Kidney (tissue), 14 donors: ENCODE data around the gene KCNQ1. TPM values are rescaled to one million over a fixed set of nuclear protein-coding genes. Genes with fewer than 3 reads are reported as not detected.
A peak's percentile ranks its signal among the peaks of the same experiment; 100 is the strongest.

Experiments used
- DNase-seq, 5 donors: peaks; one replicate each; pipeline ENCODE4 v3.0.0-alpha.2; 2013 to 2020
- FAIRE-seq: peaks from 2 replicates; lab custom pipeline; 2012; peaks lifted over from hg19 to GRCh38; lab: Jason Lieb, UNC
- H3K27ac ChIP-seq, 2 donors: one replicate each; pipeline ENCODE4 v1.7.0; 2013; ENCODE audit warnings: low read depth in 2 of 2, low read length in 2 of 2, inconsistent platforms in 1 of 2
- H3K27me3 ChIP-seq: one replicate; pipeline ENCODE4 v1.7.1; 2013; ENCODE audit warnings: low read length, inconsistent platforms; ENCODE audit not compliant: control insufficient read depth, insufficient read depth
- H3K36me3 ChIP-seq, 3 donors: one replicate each; pipeline versions ENCODE4 v1.7.0 to v1.7.1; 2013; ENCODE audit warnings: low read length in 3 of 3, control low read depth in 1 of 3, inconsistent platforms in 1 of 3; ENCODE audit not compliant: insufficient read depth in 3 of 3, control insufficient read depth in 2 of 3
- H3K4me1 ChIP-seq, 3 donors: one replicate each; pipeline versions ENCODE4 v1.7.0 to v1.7.1; 2013; ENCODE audit warnings: low read length in 3 of 3, inconsistent platforms in 1 of 3, low read depth in 1 of 3; ENCODE audit not compliant: control insufficient read depth in 2 of 3, insufficient read depth in 2 of 3
- H3K4me3 ChIP-seq, 3 donors: one replicate each; pipeline versions ENCODE4 v1.7.0 to v1.8.1; 2013; ENCODE audit warnings: low read length in 3 of 3, control low read depth in 1 of 3, inconsistent platforms in 1 of 3
- H3K9ac ChIP-seq, 3 donors: one replicate each; pipeline versions ENCODE4 v1.7.0 to v1.7.1; 2013; ENCODE audit warnings: low read length in 3 of 3, control low read depth in 1 of 3, inconsistent platforms in 1 of 3
- H3K9me3 ChIP-seq, 3 donors: one replicate each; pipeline versions ENCODE4 v1.7.0 to v1.7.1; 2013; ENCODE audit warnings: low read length in 3 of 3, control low read depth in 1 of 3, inconsistent platforms in 1 of 3; ENCODE audit not compliant: control insufficient read depth in 2 of 3, insufficient read depth in 1 of 3
- CTCF ChIP-seq: IDR thresholded peaks from 3 replicates; pipeline ENCODE4 v1.5.1; 2012; ENCODE audit warnings: mild to moderate bottlenecking, moderate library complexity, borderline replicate concordance; ENCODE audit not compliant: insufficient read depth; ENCODE audit errors: extremely low read depth
- intact Hi-C: fragments of 100-400 bp; cut with DNase I; formaldehyde crosslinking; loops from one replicate; pipeline ENCODE4 v1.11.1; 2022
- polyA plus RNA-seq: library from polyadenylated mRNA; stranded (reverse); fragments of 350-450 nt; fragmentation: Illumina TruSeq; extraction: RNeasy Lipid Tissue Mini Kit (QIAGEN cat#74804); gene quantifications from one replicate; pipeline ENCODE4 v1.2.3, GENCODE V29; 2014; ENCODE audit warnings: low read depth, low replicate concordance; ENCODE audit not compliant: insufficient read depth
- total RNA-seq: library from RNA; stranded (reverse); fragmentation: NEBNext Ultra II Directional; extraction: Animal tissue kit (Norgen Biotek cat#: 25700); gene quantifications from one replicate; pipeline ENCODE4 v1.2.1, GENCODE V29; 2021
- donor health status: control.
- donor health status: control.
- donor health status: control.
- donor health status: control.
- donor health status: control.
- donor health status: DM: yes; HTN: yes; CAD: no.
- donor health status: Normal renal cell carcinoma (clear cell type).

Gene KCNQ1
- total and polyA plus RNA-seq, 2 donors from 2014 or later: 45.5 to 49.4 TPM

- FAIRE-seq: no peak
- Histone ChIP-seq H3K36me3 (no peaks in the 10 kb centered on the region), H3K4me1 (no peaks in the 10 kb centered on the region), H3K27me3 (no peaks in the 10 kb centered on the region), H3K4me3 (no peak overlapping the region), H3K9me3 (no peaks in the 10 kb centered on the region), H3K9ac (no peak overlapping the region), H3K27ac (no peak overlapping the region)
- intact Hi-C loops: no loop called here
- TF ChIP-seq CTCF: no peak
- peak in 2 of 5 donors; percentile 42 to 63 for DNase-seq
These were observed 126.2 kb downstream of the KCNQ1 start for GRCh38 chr11:2570841-2571597.

GRCh38 chr11:2571598-2572281 is 126.9 kb downstream of the KCNQ1 start:
- no peak overlapping the region for H3K27ac ChIP-seq
- H3K4me3 ChIP-seq: no peak overlapping the region
- H3K4me1 ChIP-seq: no peaks in the 10 kb centered on the region
- H3K36me3 ChIP-seq: no peaks in the 10 kb centered on the region
- no peaks in the 10 kb centered on the region for H3K9me3 ChIP-seq
- no peak for TF ChIP-seq CTCF
- H3K27me3 ChIP-seq: no peaks in the 10 kb centered on the region
- no peak overlapping the region for H3K9ac ChIP-seq
- FAIRE-seq: no peak
- peak in 2 of 5 donors; percentile 33 to 62 for DNase-seq
- intact Hi-C loops: no loop called here

- H3K27me3 ChIP-seq: no peaks in the 10 kb centered on the region
- no peak overlapping the region for H3K4me3 ChIP-seq
- no peak overlapping the region for H3K27ac ChIP-seq
- H3K4me1 ChIP-seq: no peaks in the 10 kb centered on the region
- FAIRE-seq (no peak), DNase-seq (peak in 1 of 5 donors; percentile 51)
- no peaks in the 10 kb centered on the region for H3K9me3 ChIP-seq
- intact Hi-C loops: no loop called here
- no peaks in the 10 kb centered on the region for H3K36me3 ChIP-seq
- H3K9ac ChIP-seq: no peak overlapping the region
- TF ChIP-seq CTCF: no peak
These were observed 127.9 kb downstream of the KCNQ1 start for GRCh38 chr11:2572491-2573239.
